HUES64 (cell line): ENCODE measurements around the gene TNIK.

ENCODE experiments used
- H3K27ac ChIP-seq: 2 replicates; pipeline ENCODE4 v1.7.0; 2013; ENCODE audit warnings: low read depth, low read length, inconsistent platforms
- H3K27me3 ChIP-seq: 2 replicates; pipeline ENCODE4 v1.6.1; 2013; ENCODE audit warnings: mild to moderate bottlenecking, low read length; ENCODE audit not compliant: insufficient read depth
- H3K36me3 ChIP-seq: 2 replicates; pipeline ENCODE4 v1.6.1; 2013; ENCODE audit warnings: mild to moderate bottlenecking, low read length; ENCODE audit not compliant: insufficient read depth
- H3K4me1 ChIP-seq: 2 replicates; pipeline ENCODE4 v1.6.1; 2013; ENCODE audit warnings: mild to moderate bottlenecking, low read length, moderate library complexity; ENCODE audit not compliant: insufficient read depth
- H3K4me3 ChIP-seq: 2 replicates; pipeline ENCODE4 v1.5.1; 2013; ENCODE audit warnings: mild to moderate bottlenecking, low read length, moderate library complexity
- H3K9ac ChIP-seq: 2 replicates; pipeline ENCODE4 v1.6.1; 2013; ENCODE audit warnings: mild to moderate bottlenecking, low read depth, low read length
- H3K9me3 ChIP-seq: 2 replicates; pipeline ENCODE4 v1.6.1; 2013; ENCODE audit warnings: low read depth, low read length; ENCODE audit not compliant: insufficient read depth
- WGBS: fragments of 150-250, 120-280 bp; methylation state at CpG from one replicate; pipeline ENCODE4 v1.1.7; 2013; ENCODE audit warnings: missing lambda C conversion rate; 5-methylcytosine and 5-hydroxymethylcytosine counted together

Gene TNIK

GRCh38 chr3:171320750-171321558 lies 139.3 kb downstream of the TNIK start:
- no peak overlapping the region for H3K27ac ChIP-seq
- WGBS: 83% methylated on average over 7 of the region's 7 CpGs

GRCh38 chr3:171317171-171317570 lies 143.0 kb downstream of the TNIK start:
- Histone ChIP-seq H3K4me3 (no peak overlapping the region), H3K27me3 (no peaks in the 10 kb centered on the region), H3K9ac (no peak overlapping the region), H3K4me1 (peaks cover 21% of the 10 kb centered on the region), H3K9me3 (no peaks in the 10 kb centered on the region), H3K36me3 (no peaks in the 10 kb centered on the region), H3K27ac (no peak overlapping the region)
- 96% methylated on average over 2 of the region's 2 CpGs for WGBS

More at GRCh38 chr3:171320750-171321558, 139.3 kb downstream of the TNIK start:
- Histone ChIP-seq H3K27me3 (no peaks in the 10 kb centered on the region), H3K4me1 (peaks cover 18% of the 10 kb centered on the region), H3K36me3 (no peaks in the 10 kb centered on the region), H3K4me3 (no peak overlapping the region), H3K9ac (0 out of 2 replicates have a peak overlapping the region, but pooled peaks have one; percentile 6), H3K9me3 (no peaks in the 10 kb centered on the region)

- H3K9me3 ChIP-seq: no peaks in the 10 kb centered on the region
- no peak overlapping the region for H3K4me3 ChIP-seq
Observed at GRCh38 chr3:171315919-171316318, 144.3 kb downstream of the TNIK start.

GRCh38 chr3:171315101-171315500 lies 145.1 kb downstream of the TNIK start:
- Histone ChIP-seq H3K27ac (no peak overlapping the region), H3K4me1 (peaks cover 13% of the 10 kb centered on the region), H3K9ac (no peak overlapping the region), H3K27me3 (no peaks in the 10 kb centered on the region), H3K4me3 (no peak overlapping the region), H3K9me3 (no peaks in the 10 kb centered on the region), H3K36me3 (no peaks in the 10 kb centered on the region)
- WGBS: 92% methylated on average over 2 of the region's 2 CpGs

More at GRCh38 chr3:171315919-171316318, 144.3 kb downstream of the TNIK start:
- no peaks in the 10 kb centered on the region for H3K27me3 ChIP-seq
- no peaks in the 10 kb centered on the region for H3K36me3 ChIP-seq
- 92% methylated on average over 4 of the region's 4 CpGs for WGBS
- H3K27ac ChIP-seq: no peak overlapping the region
- H3K9ac ChIP-seq: no peak overlapping the region
- H3K4me1 ChIP-seq: peaks cover 9% of the 10 kb centered on the region

GRCh38 chr3:171314341-171314740 lies 145.9 kb downstream of the TNIK start:
- Histone ChIP-seq H3K36me3 (no peaks in the 10 kb centered on the region), H3K9ac (no peak overlapping the region), H3K9me3 (no peaks in the 10 kb centered on the region), H3K27me3 (no peaks in the 10 kb centered on the region), H3K27ac (no peak overlapping the region), H3K4me3 (no peak overlapping the region), H3K4me1 (peaks cover 18% of the 10 kb centered on the region)
- WGBS: over 99% methylated on average over 3 of the region's 3 CpGs

GRCh38 chr3:171313702-171314101 lies 146.5 kb downstream of the TNIK start:
- Histone ChIP-seq H3K27me3 (no peaks in the 10 kb centered on the region), H3K9ac (no peak overlapping the region), H3K36me3 (no peaks in the 10 kb centered on the region), H3K4me3 (no peak overlapping the region), H3K4me1 (peaks cover 18% of the 10 kb centered on the region), H3K27ac (no peak overlapping the region), H3K9me3 (no peaks in the 10 kb centered on the region)
- 94% methylated on average over 6 of the region's 7 CpGs for WGBS

- WGBS: 82% methylated on average over 8 of the region's 8 CpGs
- Histone ChIP-seq H3K36me3 (no peaks in the 10 kb centered on the region), H3K27ac (no peak overlapping the region), H3K9ac (no peak overlapping the region), H3K4me1 (peaks cover 18% of the 10 kb centered on the region), H3K27me3 (no peaks in the 10 kb centered on the region), H3K9me3 (no peaks in the 10 kb centered on the region), H3K4me3 (no peak overlapping the region)
Observed at GRCh38 chr3:171312741-171313140, 147.5 kb downstream of the TNIK start.

- 77% methylated on average over 5 of the region's 6 CpGs for WGBS
- no peak overlapping the region for H3K4me3 ChIP-seq
- no peaks in the 10 kb centered on the region for H3K27me3 ChIP-seq
Observed at GRCh38 chr3:171311784-171312183, 148.4 kb downstream of the TNIK start.

GRCh38 chr3:171309906-171310359 lies 150.3 kb downstream of the TNIK start:
- H3K9ac ChIP-seq: no peak overlapping the region
- no peaks in the 10 kb centered on the region for H3K27me3 ChIP-seq
- peaks cover 24% of the 10 kb centered on the region for H3K4me1 ChIP-seq
- no peaks in the 10 kb centered on the region for H3K36me3 ChIP-seq
- H3K4me3 ChIP-seq: no peak overlapping the region
- H3K27ac ChIP-seq: no peak overlapping the region
- H3K9me3 ChIP-seq: no peaks in the 10 kb centered on the region

More at GRCh38 chr3:171311784-171312183, 148.4 kb downstream of the TNIK start:
- H3K9me3 ChIP-seq: no peaks in the 10 kb centered on the region
- H3K36me3 ChIP-seq: no peaks in the 10 kb centered on the region
- H3K9ac ChIP-seq: no peak overlapping the region
- H3K4me1 ChIP-seq: peaks cover 20% of the 10 kb centered on the region
- H3K27ac ChIP-seq: no peak overlapping the region

GRCh38 chr3:171307988-171308387 lies 152.2 kb downstream of the TNIK start:
- Histone ChIP-seq H3K27me3 (no peaks in the 10 kb centered on the region), H3K9ac (no peak overlapping the region), H3K9me3 (no peaks in the 10 kb centered on the region), H3K4me1 (peaks cover 24% of the 10 kb centered on the region), H3K4me3 (no peak overlapping the region), H3K27ac (no peak overlapping the region), H3K36me3 (no peaks in the 10 kb centered on the region)
- 86% methylated on average over 2 of the region's 2 CpGs for WGBS

- WGBS: 92% methylated on average over 2 of the region's 4 CpGs
- no peaks in the 10 kb centered on the region for H3K36me3 ChIP-seq
- no peak overlapping the region for H3K27ac ChIP-seq
- H3K4me3 ChIP-seq: no peak overlapping the region
- no peak overlapping the region for H3K9ac ChIP-seq
- H3K27me3 ChIP-seq: no peaks in the 10 kb centered on the region
- H3K9me3 ChIP-seq: no peaks in the 10 kb centered on the region
- H3K4me1 ChIP-seq: peaks cover 20% of the 10 kb centered on the region
Observed at GRCh38 chr3:171307046-171307585, 153.1 kb downstream of the TNIK start.
